NCI-H2107 (cell line): ENCODE data around the gene DTNB.

Experiments used
- DNase-seq: peaks from one replicate; lab custom pipeline; 2025; lab: John Stamatoyannopoulos, UW

Gene DTNB

DNA sequence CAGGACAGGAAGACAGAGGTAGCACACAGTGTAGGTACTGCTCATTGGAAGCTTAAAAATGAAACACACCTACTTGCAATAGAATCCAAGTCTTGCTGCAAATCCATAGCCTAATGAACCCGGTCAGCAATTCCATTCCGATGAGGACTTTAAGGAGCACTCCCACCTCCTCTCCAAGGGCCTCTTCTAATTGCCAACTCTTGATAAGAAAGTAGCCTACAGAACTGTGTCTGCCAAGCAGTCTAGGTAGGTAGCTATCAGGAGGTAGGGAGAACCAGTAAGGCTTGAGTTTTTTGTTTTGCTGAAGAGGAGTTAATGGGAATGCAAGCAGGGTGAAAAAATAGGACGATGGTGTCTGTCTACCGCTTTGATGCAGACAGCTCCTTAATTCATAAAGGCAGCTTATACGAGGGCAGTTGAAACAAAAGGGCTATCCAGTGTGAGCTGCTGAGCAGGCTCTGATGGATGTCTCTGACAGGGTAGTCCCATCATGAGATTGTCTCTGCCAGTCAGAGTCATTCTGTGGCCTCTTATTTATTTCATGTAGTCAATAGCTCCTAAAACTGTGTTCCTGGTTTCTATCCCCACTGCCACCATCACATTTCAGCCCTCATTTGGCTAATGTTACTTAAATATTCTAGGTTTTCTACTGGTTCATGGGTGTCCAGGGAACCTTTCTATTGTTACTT is 176.0 kb downstream of the DTNB start:
- no peak for DNase-seq

- DNase-seq = no peak
Measured at GRCh38 chr2:25494616-25495015, 178.8 kb downstream of the DTNB start.

DNA sequence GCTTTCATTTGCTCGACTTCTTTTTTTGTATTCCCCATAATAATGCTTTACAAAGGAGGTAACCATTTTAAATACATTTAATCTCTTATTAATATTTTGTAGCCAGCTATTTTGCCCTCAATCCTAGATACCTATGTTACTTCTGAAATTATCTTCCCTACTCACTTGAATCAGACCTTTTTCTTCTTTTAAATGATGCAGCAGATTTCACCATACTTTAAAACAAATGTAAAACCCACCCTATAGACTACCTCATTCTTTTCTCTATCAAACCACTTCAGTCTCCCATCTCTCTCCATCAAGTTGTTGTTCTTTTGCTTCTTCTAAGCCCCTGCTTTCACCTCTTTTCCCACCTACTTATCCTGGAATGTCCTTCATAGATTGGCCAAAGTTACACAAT is 180.2 kb downstream of the DTNB start:
- DNase-seq = no peak

- no peak for DNase-seq
Measured at GRCh38 chr2:25492726-25493125, 180.7 kb downstream of the DTNB start.

- DNase-seq = no peak
Measured at GRCh38 chr2:25491966-25492532, 181.3 kb downstream of the DTNB start.

- no peak for DNase-seq
Measured at GRCh38 chr2:25491003-25491696, 182.2 kb downstream of the DTNB start.

GRCh38 chr2:25490217-25490616 is 183.2 kb downstream of the DTNB start:
- DNase-seq = no peak

DNA sequence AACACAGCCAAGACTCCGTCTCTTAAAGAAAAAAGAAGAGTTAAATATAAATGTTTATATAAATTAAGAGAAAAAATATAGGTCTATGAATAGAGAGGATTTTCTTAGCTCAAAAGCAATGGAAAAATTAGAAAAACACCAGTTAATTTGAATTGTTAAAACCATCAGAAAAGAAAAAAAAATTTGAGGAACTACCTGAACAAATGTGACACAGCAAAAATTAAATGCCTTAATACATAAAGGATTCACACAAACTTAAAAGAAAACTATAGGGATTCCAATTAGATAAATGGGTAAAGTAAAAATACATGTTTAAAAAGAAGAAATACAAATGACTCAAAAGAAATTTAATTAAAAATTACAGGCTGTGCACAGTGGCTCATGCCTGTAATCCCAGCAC is 183.7 kb downstream of the DTNB start:
- no peak for DNase-seq

- DNase-seq = no peak
Measured at GRCh38 chr2:25483607-25484266, 189.6 kb downstream of the DTNB start.

DNA sequence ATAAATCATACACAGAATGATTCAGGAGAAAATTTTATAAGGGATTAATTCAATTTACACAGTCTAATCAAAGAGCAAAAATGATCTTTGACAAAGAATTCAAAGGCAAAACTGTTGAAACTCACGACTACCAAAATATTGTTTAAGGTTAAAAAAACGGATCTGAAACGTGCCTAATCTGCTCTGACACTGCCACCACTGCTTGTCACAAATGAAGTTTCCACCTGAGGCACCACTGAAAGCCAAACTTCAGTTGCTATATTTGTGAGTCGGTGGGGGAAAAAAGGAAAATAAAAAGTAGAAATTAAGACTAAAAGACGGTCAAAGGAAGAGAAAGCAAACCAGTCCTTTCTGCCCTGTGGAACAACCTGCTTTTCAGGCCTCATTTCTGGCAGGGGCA is 191.0 kb downstream of the DTNB start:
- DNase-seq = no peak

DNA sequence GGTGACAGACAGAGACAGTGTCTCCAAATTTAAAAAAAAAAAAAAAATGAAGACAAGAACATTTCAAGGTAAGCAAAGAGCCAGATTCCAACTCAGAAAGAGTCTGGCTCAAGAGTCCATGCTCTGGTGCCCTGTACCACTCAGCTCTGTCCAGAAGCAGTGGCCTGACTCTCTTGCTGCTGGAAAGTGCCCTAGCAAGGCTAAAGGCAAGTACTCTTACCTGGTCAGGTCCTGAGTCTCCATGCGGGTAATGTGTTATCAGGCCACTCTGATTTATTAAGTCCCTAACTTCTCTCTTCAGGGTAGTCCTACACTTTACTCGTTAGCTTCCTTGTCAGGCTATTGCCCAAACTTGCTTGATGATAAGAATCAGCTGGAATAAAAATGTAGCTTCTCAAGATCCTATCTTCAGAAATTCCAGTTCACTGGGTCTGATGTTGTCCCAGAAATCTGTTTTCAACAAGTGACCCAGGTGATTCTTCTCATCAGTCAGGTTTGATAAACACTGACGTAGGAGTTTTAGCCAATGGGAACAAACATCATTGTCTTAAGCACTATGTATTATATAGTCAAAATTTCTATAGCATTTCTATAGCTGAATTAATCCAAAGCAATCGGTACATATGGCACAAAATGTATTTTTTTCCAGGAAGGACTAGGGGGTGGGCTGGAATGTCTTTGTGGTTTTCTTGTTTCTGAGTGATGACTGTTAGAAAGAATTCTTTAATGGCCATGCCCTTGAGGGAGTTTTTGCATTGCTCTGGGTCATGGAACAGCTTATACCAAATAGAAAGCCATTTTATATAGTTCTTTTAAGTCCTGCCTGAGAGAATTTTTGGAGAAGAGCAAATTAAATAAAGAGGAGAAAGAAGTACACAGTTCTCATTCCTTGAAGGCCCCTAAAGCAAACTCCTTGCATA is 191.7 kb downstream of the DTNB start:
- DNase-seq = no peak

GRCh38 chr2:25480561-25480960 is 192.8 kb downstream of the DTNB start:
- DNase-seq = no peak

- no peak for DNase-seq
Measured at GRCh38 chr2:25479761-25480160, 193.6 kb downstream of the DTNB start.

- DNase-seq = no peak
Measured at GRCh38 chr2:25478736-25479135, 194.6 kb downstream of the DTNB start.

DNA sequence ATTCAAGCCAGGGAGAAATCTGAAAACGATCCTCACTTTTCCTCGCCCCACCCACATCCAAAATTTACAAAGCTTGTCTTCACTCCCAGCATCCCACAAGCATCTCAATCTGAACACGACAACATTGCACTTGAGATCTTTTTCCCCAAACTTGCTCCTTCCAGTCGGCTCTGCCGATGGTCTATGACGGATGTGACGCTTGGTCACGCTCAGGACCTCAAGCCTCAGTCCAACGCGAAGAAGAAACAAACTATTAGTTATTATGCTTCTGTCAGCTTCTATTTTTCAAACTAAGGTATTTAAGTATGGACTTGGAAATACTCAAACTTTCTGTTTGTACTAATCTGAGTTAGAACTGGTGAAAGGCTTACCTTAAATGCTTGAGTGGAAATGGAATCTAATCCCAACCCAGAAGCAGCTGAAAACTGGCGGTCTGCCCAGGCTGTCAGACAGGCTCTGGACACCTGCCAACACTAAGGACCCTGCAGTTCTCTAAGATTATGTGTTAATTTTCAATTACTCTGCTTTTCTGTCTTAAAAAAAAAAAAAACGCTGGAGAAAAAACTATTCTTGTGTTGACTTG is 199.5 kb downstream of the DTNB start:
- DNase-seq = no peak

DNA sequence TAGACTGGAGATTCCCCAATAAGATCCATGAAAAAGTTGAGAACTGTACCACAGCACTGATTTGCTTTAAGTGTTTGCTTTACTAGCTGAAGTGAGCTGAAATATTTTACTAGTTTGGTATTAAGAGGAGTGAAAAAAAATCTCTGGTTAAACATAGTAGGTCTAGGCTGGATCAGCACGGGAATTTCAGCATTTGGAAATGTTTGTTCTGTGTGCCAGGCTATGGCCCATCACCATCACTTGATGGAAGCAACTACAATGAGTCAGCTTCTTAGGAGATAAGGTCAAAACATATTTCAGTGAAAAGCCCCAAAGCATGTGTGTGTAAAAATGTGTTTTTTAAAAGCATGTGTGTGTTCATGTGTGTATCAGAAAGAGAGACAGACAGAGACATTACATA is 200.2 kb downstream of the DTNB start:
- DNase-seq = no peak

DNA sequence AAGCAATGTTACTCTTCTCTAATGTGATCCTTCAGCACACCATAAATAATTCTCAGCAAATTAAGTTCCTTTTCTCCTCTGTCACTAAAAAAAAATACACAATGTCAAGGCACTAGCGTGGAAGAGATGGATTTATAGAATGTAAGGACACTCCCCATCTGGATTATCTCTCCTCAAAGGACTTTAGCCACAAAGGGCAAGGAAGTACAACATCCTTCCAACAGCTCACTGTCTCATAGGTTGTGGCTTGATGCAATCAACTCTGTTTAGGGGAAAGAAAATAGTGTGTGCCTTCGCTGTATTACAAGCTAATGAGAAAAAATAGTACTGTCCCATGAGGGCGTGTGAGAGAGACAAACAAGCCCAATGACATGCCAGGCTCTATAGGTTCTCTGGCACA is 202.6 kb downstream of the DTNB start:
- no peak for DNase-seq

DNA sequence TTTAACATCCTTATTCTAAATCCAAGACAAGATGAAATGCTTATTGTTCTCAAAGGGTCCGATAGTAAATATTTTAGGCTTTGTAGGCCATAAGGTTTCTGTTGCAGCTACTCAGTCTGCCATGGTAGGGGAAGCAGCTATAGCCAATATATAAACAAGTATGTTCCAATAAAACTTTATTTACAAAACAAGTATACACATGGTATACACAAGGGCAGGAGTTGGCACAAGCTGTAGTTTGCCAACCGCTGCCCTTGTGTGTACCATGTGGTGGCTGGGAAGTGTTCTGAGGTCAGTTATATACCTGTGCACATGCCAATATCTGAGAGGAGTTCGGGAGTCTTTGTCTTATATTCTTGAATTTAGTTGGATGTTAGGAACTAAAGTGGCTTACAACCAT is 205.6 kb downstream of the DTNB start:
- no peak for DNase-seq

DNA sequence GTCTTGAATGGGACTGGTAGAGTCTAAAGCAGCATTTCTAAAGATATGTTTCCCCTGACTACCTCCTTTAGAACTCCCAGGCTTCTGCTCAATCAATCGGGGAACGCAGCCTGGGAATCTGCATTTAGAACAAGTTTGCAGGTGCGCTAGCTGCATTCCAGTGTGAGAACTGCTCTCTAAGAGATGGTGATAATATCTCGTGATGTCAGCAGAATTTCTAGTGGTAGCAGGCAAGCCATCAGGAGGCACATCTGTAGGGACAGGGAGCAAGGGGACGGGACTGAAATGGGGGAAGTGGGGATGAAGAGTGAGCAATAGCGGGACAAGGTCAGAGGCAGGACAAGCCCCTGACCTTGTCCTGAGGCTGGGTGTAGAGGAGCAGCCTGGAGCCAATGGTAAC is 211.4 kb downstream of the DTNB start:
- no peak for DNase-seq

GRCh38 chr2:25460261-25460905 is 213.0 kb downstream of the DTNB start:
- no peak for DNase-seq
